ENCODE data around the gene SPDYE18.
"Not testable (repeated sequence)": the region's sequence is repeated elsewhere in the genome, so short reads cannot be mapped to it uniquely, and the experiment has no call there.

SPDYE18 gene, protein sequence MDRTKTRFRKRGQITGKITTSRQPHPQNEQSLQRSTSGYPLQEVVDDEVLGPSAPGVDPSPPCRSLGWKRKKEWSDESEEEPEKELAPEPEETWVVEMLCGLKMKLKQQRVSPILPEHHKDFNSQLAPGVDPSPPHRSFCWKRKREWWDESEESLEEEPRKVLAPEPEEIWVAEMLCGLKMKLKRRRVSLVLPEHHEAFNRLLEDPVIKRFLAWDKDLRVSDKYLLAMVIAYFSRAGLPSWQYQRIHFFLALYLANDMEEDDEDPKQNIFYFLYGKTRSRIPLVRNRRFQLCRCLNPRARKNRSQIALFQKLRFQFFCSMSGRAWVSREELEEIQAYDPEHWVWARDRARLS

DNA sequence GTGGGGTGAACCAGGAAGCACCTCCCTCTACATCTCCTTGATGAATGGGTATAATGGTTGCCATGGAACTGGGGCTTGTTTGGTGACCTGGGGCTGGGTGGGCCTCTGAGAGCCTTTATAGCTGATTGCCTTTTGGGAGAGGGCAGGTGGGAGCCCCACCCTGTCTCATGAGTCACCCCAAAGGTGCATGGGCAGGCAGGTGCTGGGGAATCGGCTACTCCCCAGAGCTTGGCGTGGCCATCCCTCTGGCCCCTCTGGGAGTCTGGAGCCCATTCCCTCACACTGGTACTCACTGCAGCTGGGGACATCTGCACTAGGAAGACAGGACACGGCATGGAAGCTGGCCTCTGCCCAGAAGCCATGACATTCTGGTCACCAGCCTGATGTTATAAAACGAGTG, at the start of gene SPDYE18:
Gene SPDYE18, minus strand, starts transcription at position 2 of the 400 bp plus-strand sequence. CDS start 2,046 bp downstream, outside the sequence.
- not testable (repeated sequence) for DNase-seq (ENCODE audit: low read depth in 2 of 2)

DNA sequence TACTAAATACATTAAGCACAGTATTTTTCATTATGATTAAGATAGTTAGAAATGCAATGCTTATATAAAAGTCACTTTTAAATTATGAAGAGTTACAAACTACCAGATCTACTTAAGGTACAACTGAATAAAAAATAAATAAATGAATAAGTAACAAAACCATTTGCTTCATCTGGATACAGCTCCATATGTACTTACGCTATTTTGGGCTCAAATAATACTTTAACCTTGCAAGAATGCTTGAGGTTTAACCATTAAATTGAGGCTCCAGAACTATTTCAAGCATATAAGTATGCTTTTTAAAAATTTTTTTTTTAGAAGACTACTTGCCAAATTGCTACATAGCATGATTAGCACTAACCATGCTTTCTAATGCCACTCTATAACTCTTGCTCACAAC, 46.0 kb upstream of the SPDYE18 start:
- DNase-seq (ENCODE audit: low read depth in 2 of 2): not testable (repeated sequence)

DNA sequence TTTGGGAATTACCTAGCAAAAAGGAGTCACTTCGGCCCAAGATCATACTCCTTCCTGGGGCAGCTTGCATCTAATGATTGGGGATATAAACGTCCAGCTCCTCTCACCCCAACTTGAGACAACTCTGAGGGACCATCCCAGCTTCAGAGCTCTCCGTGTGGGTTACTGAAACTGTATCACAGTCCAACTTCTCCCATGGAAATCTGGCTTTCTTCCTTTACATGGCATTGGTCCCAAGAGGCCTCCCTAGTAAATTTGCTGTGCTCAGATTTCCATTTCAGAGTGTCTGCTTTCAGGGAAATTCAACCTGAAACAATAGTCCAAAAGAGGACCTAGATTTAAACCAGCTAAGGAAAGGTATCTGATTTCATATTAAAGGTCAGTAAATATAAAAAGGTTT, 45.3 kb upstream of the SPDYE18 start:
- not testable (repeated sequence) for DNase-seq (ENCODE audit: low read depth in 2 of 2)

- not testable (repeated sequence) for DNase-seq (ENCODE audit: low read depth in 2 of 2)
Measured at GRCh38 chr7:77105904-77106303, 43.5 kb upstream of the SPDYE18 start.

GRCh38 chr7:77102671-77103070, 40.3 kb upstream of the SPDYE18 start:
- DNase-seq (ENCODE audit: low read depth in 2 of 2): not testable (repeated sequence)

GRCh38 chr7:77101187-77101586, 38.8 kb upstream of the SPDYE18 start:
- not testable (repeated sequence) for DNase-seq (ENCODE audit: low read depth in 2 of 2)

- not testable (repeated sequence) for DNase-seq (ENCODE audit: low read depth in 2 of 2)
Measured at GRCh38 chr7:77100501-77100900, 38.1 kb upstream of the SPDYE18 start.

DNA sequence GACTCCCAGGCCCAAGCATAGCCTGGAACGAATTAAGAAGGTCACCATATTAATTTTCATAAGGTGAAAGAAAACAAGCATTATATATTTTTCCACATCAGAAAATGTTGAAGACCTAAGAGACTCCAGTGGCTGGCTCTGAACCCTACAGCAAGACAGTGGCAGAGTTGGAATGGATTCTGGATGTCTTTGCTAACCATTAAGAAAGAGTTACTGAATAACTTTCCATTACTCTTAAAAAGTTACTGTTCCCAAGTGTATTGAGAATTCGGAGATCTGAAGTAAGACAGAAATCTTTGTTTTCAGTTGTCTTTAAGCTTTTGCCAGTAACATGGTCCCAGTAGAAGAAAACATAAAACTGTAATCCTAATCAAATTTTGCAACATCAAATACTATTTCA, 29.9 kb upstream of the SPDYE18 start:
- not testable (repeated sequence) for DNase-seq (ENCODE audit: low read depth in 2 of 2)

- DNase-seq (ENCODE audit: low read depth in 2 of 2): not testable (repeated sequence)
Measured at GRCh38 chr7:77082192-77082591, 19.8 kb upstream of the SPDYE18 start.

GRCh38 chr7:77080236-77080635, 17.9 kb upstream of the SPDYE18 start:
- DNase-seq (ENCODE audit: low read depth in 2 of 2): not testable (repeated sequence)

GRCh38 chr7:77079624-77080023, 17.3 kb upstream of the SPDYE18 start:
- not testable (repeated sequence) for DNase-seq (ENCODE audit: low read depth in 2 of 2)

- DNase-seq (ENCODE audit: low read depth in 2 of 2): not testable (repeated sequence)
Measured at GRCh38 chr7:77079112-77079511, 16.8 kb upstream of the SPDYE18 start.

DNA sequence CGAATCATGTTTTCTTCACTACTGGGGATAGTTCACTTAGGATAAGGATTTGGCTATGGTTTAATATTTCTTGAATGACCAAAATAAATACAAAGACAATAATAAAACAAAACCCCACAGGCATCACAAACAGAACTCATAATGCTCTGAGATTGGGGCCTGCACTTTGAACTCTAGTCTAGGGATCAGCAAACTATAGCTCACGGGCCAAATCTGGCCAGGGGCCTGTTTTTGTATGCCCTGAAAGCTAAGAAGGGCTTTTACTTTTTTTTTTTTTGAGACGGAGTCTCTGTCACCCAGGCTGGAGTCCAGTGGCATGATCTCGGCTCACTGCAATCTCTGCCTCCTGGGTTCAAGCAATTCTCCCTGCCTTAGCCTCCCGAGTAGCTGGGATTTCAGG, 14.7 kb upstream of the SPDYE18 start:
- not testable (repeated sequence) for DNase-seq (ENCODE audit: low read depth in 2 of 2)

- DNase-seq (ENCODE audit: low read depth in 2 of 2): not testable (repeated sequence)
Measured at GRCh38 chr7:77074786-77075396, 12.5 kb upstream of the SPDYE18 start.

- not testable (repeated sequence) for DNase-seq (ENCODE audit: low read depth in 2 of 2)
Measured at GRCh38 chr7:77071108-77071507, 8.8 kb upstream of the SPDYE18 start.

DNA sequence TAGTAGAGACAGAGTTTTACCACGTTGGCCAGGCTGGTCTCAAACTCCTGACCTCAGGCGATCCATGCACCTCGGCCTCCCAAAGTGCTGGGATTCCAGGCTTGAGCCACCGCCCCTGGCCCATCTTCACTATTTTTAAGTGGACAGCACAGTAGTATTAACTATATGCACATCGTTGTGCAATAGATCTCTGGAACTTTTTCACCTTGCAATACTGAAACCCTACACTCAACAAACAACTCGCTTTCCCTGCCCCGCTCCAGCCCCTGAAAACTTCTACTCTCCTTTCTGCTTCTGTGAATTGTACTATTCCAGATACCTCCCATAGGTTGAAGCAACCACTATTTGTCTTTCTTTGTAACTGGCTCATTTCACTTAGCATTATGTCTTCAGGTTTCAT, 3.5 kb upstream of the SPDYE18 start:
- DNase-seq (ENCODE audit: low read depth in 2 of 2): not testable (repeated sequence)

- not testable (repeated sequence) for DNase-seq (ENCODE audit: low read depth in 2 of 2)
Measured at GRCh38 chr7:77063732-77064131, 1.4 kb upstream of the SPDYE18 start.

DNA sequence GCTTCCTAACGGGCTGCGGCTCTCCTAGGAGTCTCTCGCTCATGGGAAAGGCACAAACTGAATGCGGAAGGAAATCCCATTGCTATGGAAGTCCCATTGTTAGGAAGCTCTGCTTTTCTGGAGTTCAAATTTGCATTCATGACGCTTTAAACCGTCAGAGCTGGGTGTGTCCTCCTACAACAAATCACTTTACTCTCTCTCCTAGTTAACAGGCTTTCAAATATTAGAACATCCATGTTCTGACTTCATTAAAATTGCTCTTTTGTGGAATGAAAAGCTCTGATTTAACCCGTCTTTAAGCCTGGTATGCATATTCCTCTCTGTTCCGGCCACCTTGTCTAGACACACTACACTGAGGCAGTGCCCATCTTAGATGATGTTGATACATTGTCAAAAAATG, 30.1 kb downstream of the SPDYE18 start, which contains the start of gene SPDYE17:
Gene SPDYE17, minus strand, starts transcription at position 101 of the 400 bp plus-strand sequence. CDS start 1,791 bp downstream, outside the sequence.
- DNase-seq (ENCODE audit: low read depth in 2 of 2): not testable (repeated sequence)

GRCh38 chr7:77026349-77026748, 36.0 kb downstream of the SPDYE18 start:
- not testable (repeated sequence) for DNase-seq (ENCODE audit: low read depth in 2 of 2)

DNA sequence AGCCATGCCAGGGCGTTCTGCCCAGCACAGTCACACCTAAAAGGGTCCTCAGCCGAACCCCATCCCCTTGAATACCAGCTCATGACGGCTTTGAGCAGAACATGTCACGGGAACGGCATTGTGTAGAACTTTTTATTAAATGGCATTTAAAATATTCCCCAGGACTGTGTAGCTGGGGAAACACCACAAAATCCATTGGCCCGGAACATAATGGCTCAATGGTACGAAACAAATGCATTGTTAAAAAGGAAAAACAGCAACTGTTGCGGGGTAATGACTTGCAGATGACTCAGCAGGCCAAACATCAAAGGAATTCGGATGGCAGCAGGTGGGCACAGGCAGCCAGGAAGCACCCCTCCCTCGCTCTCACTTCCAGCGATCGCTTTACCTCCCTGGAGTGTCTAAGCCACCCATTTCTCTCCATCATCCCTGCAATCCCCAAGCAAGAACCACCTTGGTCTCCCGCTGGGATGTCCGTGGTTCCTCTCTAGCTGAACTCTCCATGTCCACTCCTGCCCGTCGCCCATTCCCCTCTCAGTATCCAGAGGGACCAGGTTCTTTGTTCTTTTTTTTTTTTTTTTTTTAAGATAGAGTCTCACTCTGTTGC, 52.2 kb downstream of the SPDYE18 start:
- DNase-seq (ENCODE audit: low read depth in 2 of 2): not testable (repeated sequence)

- not testable (repeated sequence) for DNase-seq (ENCODE audit: low read depth in 2 of 2)
Measured at GRCh38 chr7:77008000-77008399, 54.4 kb downstream of the SPDYE18 start.
